Endothelial cell of umbilical vein (primary cell): ENCODE results near the gene RPS6KA6.
"Not testable (repeated sequence)": the region's sequence is repeated elsewhere in the genome, so short reads cannot be mapped to it uniquely, and the experiment has no call there.

Experiments
- CTCF ChIP-seq, 2 donors: IDR thresholded peaks; 1 replicate in 1 of 2; 2 replicates in 1 of 2; pipeline ENCODE4 v1.5.1; 2011; ENCODE audit warnings: low read length in 2 of 2, mild to moderate bottlenecking in 2 of 2, moderate library complexity in 2 of 2, control low read depth in 1 of 2, inconsistent platforms in 1 of 2, low read depth in 1 of 2; ENCODE audit not compliant: insufficient read depth in 1 of 2; ENCODE audit errors: extremely low read depth in 1 of 2
- EZH2 ChIP-seq: IDR thresholded peaks from 2 replicates; pipeline ENCODE4 v1.6.1; 2012; ENCODE audit warnings: borderline replicate concordance, low read depth, mild to moderate bottlenecking, moderate library complexity, low read length, inconsistent platforms; ENCODE audit not compliant: severe bottlenecking
- GATA2 ChIP-seq: IDR thresholded peaks from 2 replicates; pipeline ENCODE4 v1.7.0; 2011; ENCODE audit warnings: low read depth, mild to moderate bottlenecking, moderate library complexity, mixed read lengths, low read length; ENCODE audit not compliant: insufficient read length, insufficient read depth
- JUN ChIP-seq: IDR thresholded peaks from 2 replicates; pipeline ENCODE4 v1.6.1; 2011; ENCODE audit warnings: borderline replicate concordance, low read depth; ENCODE audit not compliant: insufficient read length, insufficient read depth
- MYC ChIP-seq: IDR thresholded peaks from one replicate; pipeline ENCODE4 v1.6.1; 2011; ENCODE audit warnings: mild to moderate bottlenecking, low read depth, low read length
- POLR2A ChIP-seq: IDR thresholded peaks from 2 replicates; pipeline ENCODE4 v1.6.1; 2012; ENCODE audit warnings: low read depth, mild to moderate bottlenecking, control low read depth, low read length
- POLR2AphosphoS5 ChIP-seq: IDR thresholded peaks from 2 replicates; pipeline ENCODE4 v1.6.1; 2012; ENCODE audit warnings: low read depth, mild to moderate bottlenecking, control low read depth, low read length, moderate library complexity; ENCODE audit not compliant: insufficient read depth

GRCh38 chrX:84079479-84080197 lies 108.4 kb downstream of the RPS6KA6 start:
- TF ChIP-seq CTCF (IDR thresholded peaks at IDR 0.05; ENCODE audit: extremely low read depth in 1 of 2, insufficient read depth in 1 of 2, low read depth in 1 of 2, low read length in 2 of 2); POLR2A; POLR2AphosphoS5; JUN; GATA2; EZH2; MYC: not testable (repeated sequence)
